ENCODE data around the gene POTEI.
"Not testable (repeated sequence)": the region's sequence is repeated elsewhere in the genome, so short reads cannot be mapped to it uniquely, and the experiment has no call there.

DNA sequence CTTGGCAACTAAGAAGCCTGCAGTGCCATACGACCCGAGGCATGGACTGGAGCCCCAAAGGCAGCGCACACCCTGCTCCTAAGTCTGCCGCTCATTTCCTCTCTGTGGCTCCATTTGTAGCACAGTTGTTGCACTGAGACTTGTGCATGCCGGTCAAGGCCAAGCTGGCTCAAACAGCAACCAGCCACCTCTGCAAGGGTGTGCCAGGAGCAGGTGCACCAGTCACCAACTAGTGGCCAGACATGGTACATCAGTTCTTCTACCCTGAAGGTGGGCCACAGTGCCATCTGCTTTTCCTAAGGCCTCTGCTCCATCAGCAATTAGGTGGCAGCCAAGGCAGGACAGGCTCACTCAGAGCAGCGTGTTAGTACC, 54.4 kb downstream of the POTEI start:
- TF ChIP-seq, protein P1, sequence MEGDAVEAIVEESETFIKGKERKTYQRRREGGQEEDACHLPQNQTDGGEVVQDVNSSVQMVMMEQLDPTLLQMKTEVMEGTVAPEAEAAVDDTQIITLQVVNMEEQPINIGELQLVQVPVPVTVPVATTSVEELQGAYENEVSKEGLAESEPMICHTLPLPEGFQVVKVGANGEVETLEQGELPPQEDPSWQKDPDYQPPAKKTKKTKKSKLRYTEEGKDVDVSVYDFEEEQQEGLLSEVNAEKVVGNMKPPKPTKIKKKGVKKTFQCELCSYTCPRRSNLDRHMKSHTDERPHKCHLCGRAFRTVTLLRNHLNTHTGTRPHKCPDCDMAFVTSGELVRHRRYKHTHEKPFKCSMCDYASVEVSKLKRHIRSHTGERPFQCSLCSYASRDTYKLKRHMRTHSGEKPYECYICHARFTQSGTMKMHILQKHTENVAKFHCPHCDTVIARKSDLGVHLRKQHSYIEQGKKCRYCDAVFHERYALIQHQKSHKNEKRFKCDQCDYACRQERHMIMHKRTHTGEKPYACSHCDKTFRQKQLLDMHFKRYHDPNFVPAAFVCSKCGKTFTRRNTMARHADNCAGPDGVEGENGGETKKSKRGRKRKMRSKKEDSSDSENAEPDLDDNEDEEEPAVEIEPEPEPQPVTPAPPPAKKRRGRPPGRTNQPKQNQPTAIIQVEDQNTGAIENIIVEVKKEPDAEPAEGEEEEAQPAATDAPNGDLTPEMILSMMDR (IDR thresholded peaks at IDR 0.05) = not testable (repeated sequence)
- TF ChIP-seq POLR2A (IDR thresholded peaks at IDR 0.05) = not testable (repeated sequence)

All from esophagus squamous epithelium (tissue), 4 donors.